Parathyroid adenoma (tissue), 2 donors: ENCODE measurements around the gene EXTL1.

Experiments
- H2AFZ ChIP-seq: fragments of 300-600 bp; sonication (generic); one replicate; pipeline ENCODE4 v1.7.0; 2017; ENCODE audit warnings: antibody characterized with exemption, mild to moderate bottlenecking
- H3K27ac ChIP-seq: fragments of 300-600 bp; sonication (generic); one replicate; pipeline ENCODE4 v1.7.0; 2017
- H3K27me3 ChIP-seq: fragments of 300-600 bp; sonication (generic); one replicate; pipeline ENCODE4 v1.7.0; 2017; ENCODE audit warnings: low read length; ENCODE audit not compliant: control insufficient read depth, insufficient read depth
- H3K36me3 ChIP-seq: fragments of 300-600 bp; sonication (generic); one replicate; pipeline ENCODE4 v1.7.0; 2017; ENCODE audit warnings: low read length; ENCODE audit not compliant: control insufficient read depth, insufficient read depth
- H3K4me1 ChIP-seq: fragments of 300-600 bp; sonication (generic); one replicate; pipeline ENCODE4 v1.7.0; 2017; ENCODE audit warnings: control low read depth
- H3K4me2 ChIP-seq: fragments of 300-600 bp; sonication (generic); one replicate; pipeline ENCODE4 v1.7.0; 2017; ENCODE audit warnings: low read length
- H3K4me3 ChIP-seq: fragments of 300-600 bp; sonication (generic); one replicate; pipeline ENCODE4 v1.7.0; 2017; ENCODE audit warnings: low read depth, low read length
- H3K79me2 ChIP-seq: fragments of 300-600 bp; sonication (generic); one replicate; pipeline ENCODE4 v1.7.0; 2017; ENCODE audit warnings: control low read depth
- H3K9ac ChIP-seq: fragments of 300-600 bp; sonication (generic); one replicate; pipeline ENCODE4 v1.7.0; 2017; ENCODE audit warnings: mild to moderate bottlenecking
- H3K9me3 ChIP-seq: fragments of 300-600 bp; sonication (generic); one replicate; pipeline ENCODE4 v1.7.0; 2017; ENCODE audit warnings: low read length; ENCODE audit not compliant: control insufficient read depth
- TF ChIP-seq, protein P1 (sequence below): fragments of 300-600 bp; sonication (generic); IDR thresholded peaks from one replicate; pipeline ENCODE4 v1.7.0; 2017; ENCODE audit warnings: antibody characterized with exemption, mild to moderate bottlenecking
- donor health status: primary hyperparathyroidism.

The EXTL1 gene

DNA sequence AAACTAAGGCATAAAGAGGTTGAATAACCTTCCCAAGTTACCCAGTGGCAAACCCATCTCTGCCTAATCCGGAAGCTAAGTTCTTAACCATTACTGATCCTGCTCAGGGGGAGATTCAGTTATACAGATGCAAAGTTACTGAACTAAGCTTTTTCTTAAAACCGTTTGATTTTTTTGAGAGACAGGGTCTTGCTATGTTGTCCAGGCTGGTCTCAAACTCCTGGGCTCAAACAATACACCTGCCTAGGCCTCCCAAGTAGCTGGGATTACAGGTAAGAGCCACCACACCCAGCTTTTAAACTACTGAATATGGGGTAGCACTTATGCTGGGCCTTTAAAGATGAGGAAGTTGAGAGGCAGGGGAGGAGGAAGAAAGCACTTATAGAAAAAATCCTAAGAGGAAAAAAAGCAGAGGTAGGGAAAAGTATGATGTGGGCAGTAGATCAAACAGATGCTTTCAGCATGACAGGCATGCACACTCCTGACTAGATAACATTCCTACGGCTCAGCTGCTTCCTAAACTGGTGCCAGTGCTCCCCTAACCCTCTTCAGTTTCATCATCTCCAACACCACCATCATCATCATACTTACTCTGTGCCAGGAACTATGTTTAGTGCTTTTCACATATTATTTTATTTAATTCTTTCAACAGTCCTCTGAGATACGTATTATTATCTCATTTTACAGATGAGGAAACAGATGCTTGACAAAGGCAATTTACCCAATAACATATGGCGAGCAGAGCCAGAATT is 29.5 kb upstream of the EXTL1 start:
- TF ChIP-seq, protein P1, sequence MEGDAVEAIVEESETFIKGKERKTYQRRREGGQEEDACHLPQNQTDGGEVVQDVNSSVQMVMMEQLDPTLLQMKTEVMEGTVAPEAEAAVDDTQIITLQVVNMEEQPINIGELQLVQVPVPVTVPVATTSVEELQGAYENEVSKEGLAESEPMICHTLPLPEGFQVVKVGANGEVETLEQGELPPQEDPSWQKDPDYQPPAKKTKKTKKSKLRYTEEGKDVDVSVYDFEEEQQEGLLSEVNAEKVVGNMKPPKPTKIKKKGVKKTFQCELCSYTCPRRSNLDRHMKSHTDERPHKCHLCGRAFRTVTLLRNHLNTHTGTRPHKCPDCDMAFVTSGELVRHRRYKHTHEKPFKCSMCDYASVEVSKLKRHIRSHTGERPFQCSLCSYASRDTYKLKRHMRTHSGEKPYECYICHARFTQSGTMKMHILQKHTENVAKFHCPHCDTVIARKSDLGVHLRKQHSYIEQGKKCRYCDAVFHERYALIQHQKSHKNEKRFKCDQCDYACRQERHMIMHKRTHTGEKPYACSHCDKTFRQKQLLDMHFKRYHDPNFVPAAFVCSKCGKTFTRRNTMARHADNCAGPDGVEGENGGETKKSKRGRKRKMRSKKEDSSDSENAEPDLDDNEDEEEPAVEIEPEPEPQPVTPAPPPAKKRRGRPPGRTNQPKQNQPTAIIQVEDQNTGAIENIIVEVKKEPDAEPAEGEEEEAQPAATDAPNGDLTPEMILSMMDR: no peak
- Histone ChIP-seq H3K9me3 (no peaks in the 10 kb centered on the region), H3K27ac (no peak overlapping the region)

DNA sequence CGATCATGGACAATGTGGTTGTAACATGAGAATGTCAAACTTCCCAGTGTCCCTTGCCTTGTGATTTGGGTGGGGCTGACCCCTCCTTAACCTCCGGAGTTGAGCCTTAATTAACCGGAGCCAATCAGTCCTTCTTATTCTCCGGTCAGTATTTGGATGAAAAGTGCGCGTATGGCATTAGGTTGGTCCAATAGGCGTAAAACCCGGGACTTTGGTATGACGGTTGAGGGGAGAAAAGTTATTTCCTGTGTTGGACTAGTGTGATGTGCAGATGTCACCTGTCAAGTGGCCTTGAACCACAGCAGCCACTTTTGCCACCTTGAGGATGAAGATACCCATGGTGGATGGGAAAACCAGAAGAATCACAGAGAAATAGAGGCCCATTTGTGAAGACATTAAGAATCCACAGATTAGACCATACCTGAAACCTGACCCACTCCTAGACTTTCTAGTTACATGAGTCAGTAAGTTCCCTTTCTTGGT is 28.8 kb upstream of the EXTL1 start:
- no peaks in the 10 kb centered on the region for H3K9me3 ChIP-seq

More for the DNA sequence above, 29.5 kb upstream of the EXTL1 start:
- Histone ChIP-seq H3K4me3 (no peak overlapping the region), H3K36me3 (no peaks in the 10 kb centered on the region), H3K4me2 (peak overlapping the region; percentile 43), H3K4me1 (peaks cover 13% of the 10 kb centered on the region), H2AFZ (no peak overlapping the region), H3K27me3 (no peaks in the 10 kb centered on the region), H3K9ac (no peak overlapping the region), H3K79me2 (no peaks in the 10 kb centered on the region)

GRCh38 chr1:25993197-25993951 is 28.2 kb upstream of the EXTL1 start:
- Histone ChIP-seq H3K27me3 (no peaks in the 10 kb centered on the region), H3K9ac (no peak overlapping the region), H3K36me3 (no peaks in the 10 kb centered on the region), H3K4me3 (no peak overlapping the region), H3K79me2 (no peaks in the 10 kb centered on the region), H2AFZ (no peak overlapping the region), H3K27ac (peak overlapping the region; percentile 36), H3K4me1 (peaks cover 12% of the 10 kb centered on the region), H3K4me2 (no peak overlapping the region), H3K9me3 (no peaks in the 10 kb centered on the region)
- TF ChIP-seq, protein P1: no peak

More for the DNA sequence above, 28.8 kb upstream of the EXTL1 start:
- TF ChIP-seq, protein P1: no peak
- no peaks in the 10 kb centered on the region for H3K79me2 ChIP-seq
- no peak overlapping the region for H3K27ac ChIP-seq
- H3K4me2 ChIP-seq: peak overlapping the region; percentile 43
- H3K27me3 ChIP-seq: no peaks in the 10 kb centered on the region
- peaks cover 15% of the 10 kb centered on the region for H3K4me1 ChIP-seq
- H3K9ac ChIP-seq: no peak overlapping the region
- no peak overlapping the region for H3K4me3 ChIP-seq
- no peaks in the 10 kb centered on the region for H3K36me3 ChIP-seq
- H2AFZ ChIP-seq: no peak overlapping the region

GRCh38 chr1:25994402-25995150 is 27.0 kb upstream of the EXTL1 start:
- no peak overlapping the region for H2AFZ ChIP-seq
- no peaks in the 10 kb centered on the region for H3K79me2 ChIP-seq
- H3K4me1 ChIP-seq: peaks cover 16% of the 10 kb centered on the region
- H3K9me3 ChIP-seq: no peaks in the 10 kb centered on the region
- H3K4me2 ChIP-seq: no peak overlapping the region
- H3K27ac ChIP-seq: no peak overlapping the region
- H3K4me3 ChIP-seq: no peak overlapping the region
- no peaks in the 10 kb centered on the region for H3K27me3 ChIP-seq
- H3K9ac ChIP-seq: no peak overlapping the region
- no peaks in the 10 kb centered on the region for H3K36me3 ChIP-seq
- TF ChIP-seq, protein P1: no peak
